ENCODE data around the gene PPP4C. TPM values are rescaled to one million over a fixed set of nuclear protein-coding genes. Genes with fewer than 3 reads are reported as not detected.
"Not testable (repeated sequence)": the region's sequence is repeated elsewhere in the genome, so short reads cannot be mapped to it uniquely, and the experiment has no call there.

The PPP4C gene
- total RNA-seq, 1 donor from 2014 or later: 121 TPM

DNA sequence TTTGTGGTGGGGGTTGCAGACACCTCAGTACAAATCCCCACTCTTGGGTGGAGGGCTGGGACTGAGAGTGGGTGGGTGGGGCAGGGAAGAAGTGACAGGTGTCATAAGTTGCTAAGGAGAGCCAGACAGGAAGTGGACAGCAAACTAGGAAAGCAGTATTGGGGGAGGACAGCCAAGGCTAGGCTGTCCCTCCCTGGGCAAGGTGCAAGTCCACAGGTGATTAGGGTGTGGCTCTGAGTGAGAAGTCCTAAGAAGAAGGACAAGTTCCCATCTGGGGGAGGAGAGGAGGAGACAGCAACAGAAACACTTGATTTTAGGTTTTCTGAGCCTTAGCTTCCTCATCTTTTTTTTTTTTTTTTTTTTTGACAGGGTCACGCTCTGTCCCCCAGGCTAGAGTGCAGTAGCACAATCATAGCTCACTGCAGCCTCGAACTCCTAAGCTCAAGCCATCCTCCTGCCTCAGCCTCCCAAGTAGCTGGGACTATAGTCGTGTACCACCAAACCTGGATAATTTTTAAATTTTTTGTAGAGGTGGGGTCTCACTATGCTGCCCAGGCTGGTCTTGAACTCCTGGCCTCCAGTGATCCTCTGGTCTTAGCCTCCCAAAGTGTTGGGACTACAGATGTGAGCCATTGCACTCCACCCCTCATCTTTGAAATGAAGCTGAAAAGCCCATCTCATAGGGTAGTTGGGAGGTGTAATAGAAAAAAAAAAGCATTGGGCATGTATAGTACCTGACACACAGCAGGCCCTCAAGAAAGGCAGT is 44.7 kb downstream of the PPP4C start:
- no peak for DNase-seq (ENCODE audit: extremely low read depth, low read depth, low spot score)

DNA sequence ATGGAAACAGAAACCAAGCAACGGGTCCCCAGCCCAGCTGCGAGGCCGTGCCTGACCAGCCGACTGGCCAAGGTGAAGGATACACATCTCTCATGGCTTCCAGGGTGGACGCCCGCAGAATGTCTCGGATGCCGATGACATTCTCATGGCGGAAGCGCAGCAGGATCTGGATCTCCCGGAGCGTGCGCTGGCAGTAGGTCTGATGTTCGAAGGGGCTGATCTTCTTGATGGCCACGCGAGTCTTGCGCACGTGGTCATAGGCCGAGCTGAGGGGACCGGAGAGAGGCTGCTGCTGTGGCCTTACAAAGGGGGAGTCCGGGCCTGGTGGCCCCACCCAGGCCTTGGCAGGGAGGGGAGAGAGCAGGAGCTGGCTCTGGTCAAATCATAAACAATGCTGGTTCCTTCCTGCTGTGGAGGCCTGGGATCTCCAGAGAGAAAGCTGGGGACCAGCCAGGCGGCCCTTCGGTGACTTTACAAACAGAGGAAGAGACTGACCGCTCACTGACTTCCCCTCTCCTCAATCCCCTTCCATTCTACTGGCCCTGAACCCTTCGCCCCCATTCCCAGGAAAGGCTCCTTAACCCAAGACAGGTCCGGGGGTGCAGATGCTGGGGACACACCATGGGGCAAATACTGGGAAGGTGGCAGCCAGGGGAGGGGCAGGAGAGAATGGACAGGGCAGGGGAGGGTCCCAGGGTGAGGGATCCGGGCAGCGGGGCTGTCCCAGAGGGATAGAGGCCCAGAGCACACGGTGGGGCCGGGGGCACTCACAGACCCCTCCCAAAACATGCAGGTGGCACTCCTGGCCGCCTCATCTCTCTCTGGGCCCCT is 46.2 kb downstream of the PPP4C start:
- DNase-seq (ENCODE audit: extremely low read depth, low read depth, low spot score): no peak

DNA sequence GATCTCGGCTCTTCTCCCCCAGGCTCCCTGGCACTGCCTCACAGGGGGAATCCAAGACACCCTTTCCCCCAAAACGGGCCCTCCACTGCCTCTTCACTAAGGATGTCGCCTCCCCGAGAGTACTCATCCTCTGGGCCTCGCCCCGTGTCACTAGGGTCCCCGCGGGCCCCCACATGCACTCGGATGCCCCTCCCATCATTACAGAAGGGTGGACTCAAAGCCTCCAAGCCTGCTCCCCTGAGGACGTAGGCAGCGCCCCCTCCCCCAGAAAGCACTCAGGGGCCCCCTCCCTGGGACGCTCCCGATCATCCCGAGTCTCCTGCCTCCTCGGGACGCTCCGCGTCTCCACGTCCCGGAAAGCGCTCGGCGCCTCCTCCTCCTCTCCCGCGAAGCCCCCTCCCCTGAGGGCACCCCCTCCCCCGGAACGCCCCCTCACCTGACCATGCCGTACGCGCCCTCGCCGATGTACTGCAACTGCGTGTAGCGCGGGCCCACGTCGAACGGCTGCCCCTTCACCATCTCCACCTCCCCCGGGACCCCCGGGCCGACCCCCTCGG is 46.9 kb downstream of the PPP4C start:
- DNase-seq (ENCODE audit: extremely low read depth, low read depth, low spot score): no peak

DNA sequence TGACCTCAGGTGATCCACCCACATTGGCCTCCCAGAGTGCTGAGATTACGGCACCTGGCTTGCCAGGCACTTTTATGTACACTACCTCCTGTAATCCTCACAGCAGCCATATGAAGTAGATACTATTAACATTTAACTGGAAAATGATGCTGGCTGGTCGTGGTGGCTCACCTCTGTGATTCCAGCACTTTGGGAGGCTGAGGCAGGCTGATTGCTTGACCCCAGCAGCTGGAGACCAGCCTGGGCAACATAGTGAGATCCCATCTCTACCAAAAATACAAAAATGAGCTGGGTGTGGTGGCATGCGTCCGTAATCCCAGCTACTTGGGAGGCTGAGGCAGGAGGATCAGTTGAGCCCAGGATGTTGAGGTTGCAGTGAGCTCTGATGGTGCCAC is 49.2 kb downstream of the PPP4C start:
- DNase-seq (ENCODE audit: extremely low read depth, low read depth, low spot score): no peak

DNA sequence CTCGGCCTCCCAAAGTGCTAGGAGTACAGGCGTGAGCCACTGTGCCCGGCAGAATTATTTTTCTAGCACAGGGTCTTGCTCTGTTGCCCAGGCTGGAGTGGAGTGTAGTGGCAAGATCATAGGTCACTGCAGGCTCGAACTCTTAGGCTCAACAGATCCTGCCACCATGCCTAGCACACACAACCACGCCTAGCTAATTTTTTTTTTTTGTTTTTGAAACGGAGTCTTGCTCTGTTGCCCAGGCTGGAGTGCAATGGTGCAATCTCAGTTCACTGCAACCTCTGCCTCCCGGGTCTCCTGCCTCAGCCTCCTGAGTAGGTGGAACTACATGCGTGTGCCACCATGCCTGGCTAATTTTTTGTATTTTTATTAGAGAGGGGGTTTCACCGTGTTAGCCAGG is 49.9 kb downstream of the PPP4C start:
- not testable (repeated sequence) for DNase-seq (ENCODE audit: extremely low read depth, low read depth, low spot score)

DNA sequence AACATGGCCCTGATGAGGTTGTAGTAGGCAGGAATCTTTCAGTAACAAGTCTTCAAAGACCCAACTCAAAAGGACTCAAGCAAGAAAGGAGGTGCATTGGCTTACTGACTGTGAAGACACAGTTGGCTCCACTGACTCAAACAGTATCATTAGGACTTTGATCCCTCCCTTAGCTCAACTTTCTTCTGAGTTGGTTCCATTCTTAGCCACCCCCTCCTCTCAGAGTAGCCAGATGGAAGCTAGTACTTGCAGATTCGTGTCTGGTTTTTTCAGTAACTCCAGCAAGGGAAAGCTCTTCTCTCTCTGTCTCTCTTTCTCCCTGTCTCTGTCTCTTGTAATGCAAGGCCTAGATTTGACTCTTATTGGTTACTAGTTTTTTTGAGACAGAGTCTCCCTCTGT is 52.2 kb downstream of the PPP4C start:
- no peak for DNase-seq (ENCODE audit: extremely low read depth, low read depth, low spot score)

DNA sequence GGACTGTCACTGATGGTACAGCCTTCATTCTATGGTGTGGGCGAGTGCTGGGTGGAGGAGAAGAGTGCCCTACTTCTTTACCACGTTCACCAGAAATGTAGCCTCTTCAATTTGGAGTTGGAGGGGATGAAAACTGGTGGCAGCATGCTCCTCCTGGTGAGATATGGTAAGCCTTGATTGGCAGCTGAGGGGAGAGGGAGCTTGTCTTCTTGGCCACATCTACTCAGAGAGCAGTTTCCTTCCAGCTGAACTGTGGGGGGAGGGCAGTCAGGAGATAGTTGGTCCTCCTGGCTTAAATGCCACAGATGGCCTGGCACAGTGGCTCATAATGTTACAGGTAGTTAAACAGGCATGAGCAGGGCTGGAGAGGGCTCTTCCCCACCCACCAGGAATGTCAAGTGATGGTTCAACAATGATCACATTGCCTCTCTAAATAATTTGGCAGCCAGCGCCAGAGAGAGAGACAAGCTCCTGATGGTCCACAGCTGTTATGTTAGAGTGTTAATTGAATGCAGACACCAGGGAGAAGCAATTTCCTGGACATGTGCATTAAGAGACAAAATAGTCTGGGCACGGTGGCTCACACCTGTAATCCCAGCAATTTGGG is 56.2 kb downstream of the PPP4C start:
- DNase-seq (ENCODE audit: extremely low read depth, low read depth, low spot score): no peak

DNA sequence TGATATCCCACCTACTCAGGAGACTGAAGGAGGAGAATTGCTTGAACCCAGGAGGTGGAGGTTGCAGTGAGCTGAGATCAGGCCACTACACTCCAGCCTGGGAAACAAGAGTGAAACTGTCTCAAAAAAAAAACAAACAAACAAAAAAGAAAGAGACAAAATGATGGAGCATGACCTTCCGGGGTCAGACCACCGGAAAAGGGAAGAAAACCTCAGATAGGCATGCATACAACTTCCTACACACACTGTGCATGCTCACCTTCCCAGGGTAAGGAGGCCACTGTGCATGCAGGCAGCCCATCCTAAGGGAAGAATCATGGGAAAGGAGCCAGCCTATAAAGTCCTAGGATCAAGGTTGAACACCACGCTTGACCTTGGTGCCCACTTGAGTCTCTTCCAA is 56.8 kb downstream of the PPP4C start:
- DNase-seq (ENCODE audit: extremely low read depth, low read depth, low spot score): no peak

Other genes with a start within 250 kb of the PPP4C start
- 90.4 and 91.4 TPM in 2 replicates for gene CDIPT, start 212.8 kb upstream of the PPP4C start, total RNA-seq
- gene SEZ6L2, start 176.4 kb upstream of the PPP4C start, total RNA-seq: 6.9 and 9.8 TPM in 2 replicates
- gene ASPHD1, start 175.5 kb upstream of the PPP4C start, total RNA-seq: 1.3 and 4.4 TPM in 2 replicates
- 23.7 and 36.2 TPM in 2 replicates for gene KCTD13, start 149.8 kb upstream of the PPP4C start, total RNA-seq
- gene TMEM219, start 113.9 kb upstream of the PPP4C start, total RNA-seq: 151 and 167 TPM in 2 replicates
- gene TAOK2, start 102.1 kb upstream of the PPP4C start, total RNA-seq: 97.8 and 130 TPM in 2 replicates
- gene HIRIP3, start 80.4 kb upstream of the PPP4C start, total RNA-seq: 7.7 and 9.6 TPM in 2 replicates
- gene INO80E, start 79.8 kb upstream of the PPP4C start, total RNA-seq: 55.1 and 77.5 TPM in 2 replicates
- gene DOC2A, start 65.0 kb upstream of the PPP4C start, total RNA-seq: 0.06 and 0.10 TPM in 2 replicates
- gene C16orf92, start 52.8 kb upstream of the PPP4C start, total RNA-seq: not detected in 2 replicates
- 0.82 TPM in 1 of 2 replicates, not detected in the other for gene TLCD3B, start 44.7 kb upstream of the PPP4C start, total RNA-seq
- 1,069 and 1,121 TPM in 2 replicates for gene ALDOA, start 10.2 kb upstream of the PPP4C start, total RNA-seq
- 0.41 and 0.58 TPM in 2 replicates for gene TBX6, start 15.9 kb downstream of the PPP4C start, total RNA-seq
- gene YPEL3, start 20.2 kb downstream of the PPP4C start, total RNA-seq: 26.1 and 52.7 TPM in 2 replicates
- gene GDPD3, start 37.5 kb downstream of the PPP4C start, total RNA-seq: 0.82 and 5.3 TPM in 2 replicates
- 84.0 and 84.8 TPM in 2 replicates for gene MAPK3, start 47.2 kb downstream of the PPP4C start, total RNA-seq
- 1.5 and 3.0 TPM in 2 replicates for gene CORO1A, start 107.6 kb downstream of the PPP4C start, total RNA-seq
- 223 and 376 TPM in 2 replicates for gene BOLA2B, start 117.7 kb downstream of the PPP4C start, total RNA-seq
- gene SLX1A, start 117.9 kb downstream of the PPP4C start, total RNA-seq: 62.4 and 113 TPM in 2 replicates
- gene SULT1A3, start 123.3 kb downstream of the PPP4C start, total RNA-seq: 10.2 and 19.4 TPM in 2 replicates
- 0.47 and 1.5 TPM in 2 replicates for gene NPIPB13, start 172.5 kb downstream of the PPP4C start, total RNA-seq

Measured in glomerular endothelial cell (primary cell).